ENCODE data around the gene TSPAN8.

- TF ChIP-seq POLR2A (IDR thresholded peaks at IDR 0.05) = no peak
- TF ChIP-seq, protein P1, sequence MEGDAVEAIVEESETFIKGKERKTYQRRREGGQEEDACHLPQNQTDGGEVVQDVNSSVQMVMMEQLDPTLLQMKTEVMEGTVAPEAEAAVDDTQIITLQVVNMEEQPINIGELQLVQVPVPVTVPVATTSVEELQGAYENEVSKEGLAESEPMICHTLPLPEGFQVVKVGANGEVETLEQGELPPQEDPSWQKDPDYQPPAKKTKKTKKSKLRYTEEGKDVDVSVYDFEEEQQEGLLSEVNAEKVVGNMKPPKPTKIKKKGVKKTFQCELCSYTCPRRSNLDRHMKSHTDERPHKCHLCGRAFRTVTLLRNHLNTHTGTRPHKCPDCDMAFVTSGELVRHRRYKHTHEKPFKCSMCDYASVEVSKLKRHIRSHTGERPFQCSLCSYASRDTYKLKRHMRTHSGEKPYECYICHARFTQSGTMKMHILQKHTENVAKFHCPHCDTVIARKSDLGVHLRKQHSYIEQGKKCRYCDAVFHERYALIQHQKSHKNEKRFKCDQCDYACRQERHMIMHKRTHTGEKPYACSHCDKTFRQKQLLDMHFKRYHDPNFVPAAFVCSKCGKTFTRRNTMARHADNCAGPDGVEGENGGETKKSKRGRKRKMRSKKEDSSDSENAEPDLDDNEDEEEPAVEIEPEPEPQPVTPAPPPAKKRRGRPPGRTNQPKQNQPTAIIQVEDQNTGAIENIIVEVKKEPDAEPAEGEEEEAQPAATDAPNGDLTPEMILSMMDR (IDR thresholded peaks at IDR 0.05) = no peak
These were observed 19.8 kb downstream of the TSPAN8 start for GRCh38 chr12:71138011-71138410.

Data from lower leg skin (tissue), 3 donors.